Measurements from ENCODE around the gene GLYATL3. TPM values are rescaled to one million over a fixed set of nuclear protein-coding genes. Genes with fewer than 3 reads are reported as not detected.

Gene GLYATL3
- total RNA-seq, 1 experiment from 2014 or later, result not detected

DNA sequence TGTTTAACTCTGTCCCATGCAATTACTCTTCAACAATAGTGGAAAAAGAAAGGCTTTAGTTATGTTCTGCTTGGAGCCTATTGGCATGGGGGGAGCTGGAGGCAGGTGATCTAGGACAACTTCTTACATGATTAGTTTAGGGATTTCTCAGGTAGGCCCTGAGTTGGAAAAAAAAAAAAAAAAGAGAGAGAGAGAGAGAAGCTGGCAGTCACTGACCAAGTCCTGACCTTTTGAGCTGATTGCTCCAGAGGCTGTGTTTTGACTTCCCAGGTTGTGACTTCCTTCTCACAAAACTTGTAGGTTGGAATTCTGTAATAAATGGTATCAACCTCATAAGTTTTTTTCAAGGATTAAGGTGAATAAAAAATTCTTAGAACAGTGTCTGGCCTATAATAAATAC lies 58.5 kb downstream of the GLYATL3 start:
- no peak for DNase-seq
- H3K9me3 ChIP-seq (ENCODE audit: low read length), result no peaks in the 10 kb centered on the region
- POLR2A ChIA-PET (ENCODE audit: unreplicated experiment), result no interaction called here
- no peak overlapping the region for H2AFZ ChIP-seq (ENCODE audit: low read length)
- no peak for ATAC-seq
- no peaks in the 10 kb centered on the region for H4K20me1 ChIP-seq (ENCODE audit: low read length)
- no TSS peak for BruUV-seq (replicated peaks)
- CTCF ChIA-PET, result no interaction called here
- no peaks in the 10 kb centered on the region for H3F3A ChIP-seq (ENCODE audit: low read length, unreplicated experiment)
- H3K4me1 ChIP-seq (ENCODE audit: insufficient read depth, low read length), result peaks cover 45% of the 10 kb centered on the region
- no peak overlapping the region for H3K4me3 ChIP-seq (ENCODE audit: low read length)
- H3K27me3 ChIP-seq (ENCODE audit: low read length), result no peaks in the 10 kb centered on the region
- H3K9me2 ChIP-seq (replicated peaks; ENCODE audit: low read length), result no peaks in the 10 kb centered on the region
- TF ChIP-seq, protein P1, sequence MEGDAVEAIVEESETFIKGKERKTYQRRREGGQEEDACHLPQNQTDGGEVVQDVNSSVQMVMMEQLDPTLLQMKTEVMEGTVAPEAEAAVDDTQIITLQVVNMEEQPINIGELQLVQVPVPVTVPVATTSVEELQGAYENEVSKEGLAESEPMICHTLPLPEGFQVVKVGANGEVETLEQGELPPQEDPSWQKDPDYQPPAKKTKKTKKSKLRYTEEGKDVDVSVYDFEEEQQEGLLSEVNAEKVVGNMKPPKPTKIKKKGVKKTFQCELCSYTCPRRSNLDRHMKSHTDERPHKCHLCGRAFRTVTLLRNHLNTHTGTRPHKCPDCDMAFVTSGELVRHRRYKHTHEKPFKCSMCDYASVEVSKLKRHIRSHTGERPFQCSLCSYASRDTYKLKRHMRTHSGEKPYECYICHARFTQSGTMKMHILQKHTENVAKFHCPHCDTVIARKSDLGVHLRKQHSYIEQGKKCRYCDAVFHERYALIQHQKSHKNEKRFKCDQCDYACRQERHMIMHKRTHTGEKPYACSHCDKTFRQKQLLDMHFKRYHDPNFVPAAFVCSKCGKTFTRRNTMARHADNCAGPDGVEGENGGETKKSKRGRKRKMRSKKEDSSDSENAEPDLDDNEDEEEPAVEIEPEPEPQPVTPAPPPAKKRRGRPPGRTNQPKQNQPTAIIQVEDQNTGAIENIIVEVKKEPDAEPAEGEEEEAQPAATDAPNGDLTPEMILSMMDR (conservative IDR thresholded peaks at IDR 0.05; ENCODE audit: low read depth, low read length), result no peak
- TF ChIP-seq EZH2phosphoT487 (IDR thresholded peaks at IDR 0.05; ENCODE audit: borderline replicate concordance, low read length) (no peak), EZH2 (IDR thresholded peaks at IDR 0.05; ENCODE audit: low read length, unreplicated experiment) (no peak)
- H3K79me2 ChIP-seq (ENCODE audit: low read length), result peaks cover 39% of the 10 kb centered on the region
- peaks cover 6% of the 10 kb centered on the region; the same call in 1 of the 2 replicates for H3K36me3 ChIP-seq (ENCODE audit: low read depth, low read length)
- no peak overlapping the region for H3K9ac ChIP-seq (ENCODE audit: low read length)
- H3K4me2 ChIP-seq (ENCODE audit: low read length), result no peak overlapping the region
- H3K27ac ChIP-seq (ENCODE audit: low read length), result no peak overlapping the region
- intact Hi-C loops (cut with micrococcal nuclease), result no loop called here

DNA sequence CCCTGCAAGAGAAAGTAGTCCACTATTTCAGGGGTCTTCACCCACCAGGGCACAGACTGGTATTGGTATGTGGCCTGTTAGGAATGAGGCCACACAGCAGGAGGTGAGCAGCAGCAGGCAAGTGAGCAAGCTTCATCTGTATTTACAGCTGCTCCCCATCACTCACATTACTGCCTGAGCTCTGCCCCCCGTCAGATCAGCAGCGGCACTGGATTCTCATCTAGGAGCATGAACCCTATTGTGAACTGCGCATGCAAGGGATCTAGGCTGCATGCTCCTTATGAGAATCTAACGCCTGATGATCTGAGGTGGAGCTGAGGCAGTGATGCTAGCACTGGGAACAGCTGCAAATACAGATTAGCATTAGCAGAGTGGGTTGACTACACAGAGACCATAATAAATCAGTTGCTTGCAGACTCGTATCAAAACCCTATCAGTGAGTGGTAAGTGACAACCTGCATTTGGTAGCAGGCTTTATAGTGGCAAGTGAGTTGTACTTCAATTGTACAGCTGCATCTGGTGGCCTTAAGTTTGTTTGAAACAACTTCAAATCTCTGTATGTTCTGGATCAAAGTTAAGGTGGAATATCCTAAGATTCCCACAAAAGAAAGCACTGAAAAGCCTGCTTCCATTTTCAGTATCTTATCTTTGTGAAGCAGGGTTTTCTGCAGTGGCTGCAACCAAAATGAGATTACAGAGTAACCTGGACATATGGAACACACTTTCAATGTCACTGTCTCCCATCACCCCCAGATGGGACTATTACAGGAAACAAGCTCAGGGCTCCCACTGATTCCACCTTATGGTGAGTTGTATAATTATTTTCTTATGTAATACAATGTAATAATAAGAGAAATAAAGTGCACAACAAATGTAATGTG lies 63.5 kb downstream of the GLYATL3 start:
- CTCF ChIA-PET, result interaction anchor here (0.6 to 0.7 kb wide), 3 partner anchors 32 to 997 kb away, joined by 3 to 4 read pairs (median 3); no protein-coding TSS in a partner anchor
- H3K9ac ChIP-seq (ENCODE audit: low read length), result no peak overlapping the region
- H3K36me3 ChIP-seq (ENCODE audit: low read depth, low read length), result no peaks in the 10 kb centered on the region
- no TSS peak for BruUV-seq (replicated peaks)
- POLR2A ChIA-PET (ENCODE audit: unreplicated experiment), result interaction anchor here (0.6 kb wide), 1 partner anchor 13 kb away, joined by 3 read pairs; the partner anchor contains the start of gene C6orf141
- H3F3A ChIP-seq (ENCODE audit: low read length, unreplicated experiment), result no peaks in the 10 kb centered on the region
- intact Hi-C loops (cut with micrococcal nuclease), result no loop called here
- H3K4me3 ChIP-seq (ENCODE audit: low read length), result no peak overlapping the region
- DNase-seq (no peak), ATAC-seq (no peak)
- no peak overlapping the region for H3K4me2 ChIP-seq (ENCODE audit: low read length)
- no peak overlapping the region for H3K27ac ChIP-seq (ENCODE audit: low read length)
- H4K20me1 ChIP-seq (ENCODE audit: low read length), result no peaks in the 10 kb centered on the region
- H3K9me2 ChIP-seq (replicated peaks; ENCODE audit: low read length), result no peaks in the 10 kb centered on the region
- no peaks in the 10 kb centered on the region for H3K27me3 ChIP-seq (ENCODE audit: low read length)
- peaks cover 18% of the 10 kb centered on the region for H3K4me1 ChIP-seq (ENCODE audit: insufficient read depth, low read length)
- no peak overlapping the region for H2AFZ ChIP-seq (ENCODE audit: low read length)
- TF ChIP-seq EZH2 (IDR thresholded peaks at IDR 0.05; ENCODE audit: low read length, unreplicated experiment), result no peak
- TF ChIP-seq, protein P1 (conservative IDR thresholded peaks at IDR 0.05; ENCODE audit: low read depth, low read length), result no peak
- TF ChIP-seq EZH2phosphoT487 (IDR thresholded peaks at IDR 0.05; ENCODE audit: borderline replicate concordance, low read length), result no peak
- H3K9me3 ChIP-seq (ENCODE audit: low read length), result no peaks in the 10 kb centered on the region
- peaks cover under 1% of the 10 kb centered on the region for H3K79me2 ChIP-seq (ENCODE audit: low read length)

DNA sequence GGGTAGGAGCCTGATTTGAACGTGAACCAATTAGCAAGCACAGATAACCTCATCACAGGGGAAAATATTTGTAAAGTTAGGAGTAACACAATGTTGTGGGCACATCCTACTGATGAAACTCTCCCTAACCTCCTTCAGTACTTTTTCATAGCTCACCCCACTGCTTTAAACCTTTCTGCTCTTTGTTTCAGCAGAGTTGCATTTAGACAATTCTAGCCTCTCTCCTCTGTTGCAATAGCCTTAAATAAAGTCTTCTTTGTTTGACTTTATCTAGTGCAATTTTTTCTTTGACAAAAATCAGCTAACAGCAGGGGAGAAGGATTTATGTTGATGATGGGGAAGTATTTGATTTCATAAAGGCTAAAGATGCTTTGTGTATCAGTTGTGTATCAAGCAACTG lies 64.8 kb downstream of the GLYATL3 start:
- ChIA-PET CTCF (no interaction called here), POLR2A (ENCODE audit: unreplicated experiment) (no interaction called here)
- Histone ChIP-seq H3K9ac (ENCODE audit: low read length) (no peak overlapping the region), H3K4me1 (ENCODE audit: insufficient read depth, low read length) (peaks cover 18% of the 10 kb centered on the region), H4K20me1 (ENCODE audit: low read length) (no peaks in the 10 kb centered on the region), H3K36me3 (ENCODE audit: low read depth, low read length) (no peaks in the 10 kb centered on the region), H2AFZ (ENCODE audit: low read length) (no peak overlapping the region), H3K9me3 (ENCODE audit: low read length) (no peaks in the 10 kb centered on the region), H3K79me2 (ENCODE audit: low read length) (no peaks in the 10 kb centered on the region), H3F3A (ENCODE audit: low read length, unreplicated experiment) (no peaks in the 10 kb centered on the region), H3K4me3 (ENCODE audit: low read length) (no peak overlapping the region), H3K27me3 (ENCODE audit: low read length) (no peaks in the 10 kb centered on the region), H3K27ac (ENCODE audit: low read length) (no peak overlapping the region), H3K4me2 (ENCODE audit: low read length) (no peak overlapping the region), H3K9me2 (replicated peaks; ENCODE audit: low read length) (no peaks in the 10 kb centered on the region)
- no peak for TF ChIP-seq EZH2 (IDR thresholded peaks at IDR 0.05; ENCODE audit: low read length, unreplicated experiment)
- TF ChIP-seq, protein P1 (conservative IDR thresholded peaks at IDR 0.05; ENCODE audit: low read depth, low read length), result no peak
- no TSS peak for BruUV-seq (replicated peaks)
- intact Hi-C loops (cut with micrococcal nuclease), result no loop called here
- no peak for ATAC-seq
- DNase-seq, result no peak

All from PC-3 (cell line).